HG03175 (cell line): ENCODE data around the gene TMEM203.
A peak's percentile ranks its signal among the peaks of the same experiment; 100 is the strongest.

ENCODE experiments used
- ATAC-seq: cut with Tn5 transposase; IDR thresholded peaks from one replicate; pipeline ENCODE4 v1.9.1; 2021; ENCODE audit warnings: mild to moderate bottlenecking, moderate library complexity; ENCODE audit not compliant: unreplicated experiment

The TMEM203 gene

DNA sequence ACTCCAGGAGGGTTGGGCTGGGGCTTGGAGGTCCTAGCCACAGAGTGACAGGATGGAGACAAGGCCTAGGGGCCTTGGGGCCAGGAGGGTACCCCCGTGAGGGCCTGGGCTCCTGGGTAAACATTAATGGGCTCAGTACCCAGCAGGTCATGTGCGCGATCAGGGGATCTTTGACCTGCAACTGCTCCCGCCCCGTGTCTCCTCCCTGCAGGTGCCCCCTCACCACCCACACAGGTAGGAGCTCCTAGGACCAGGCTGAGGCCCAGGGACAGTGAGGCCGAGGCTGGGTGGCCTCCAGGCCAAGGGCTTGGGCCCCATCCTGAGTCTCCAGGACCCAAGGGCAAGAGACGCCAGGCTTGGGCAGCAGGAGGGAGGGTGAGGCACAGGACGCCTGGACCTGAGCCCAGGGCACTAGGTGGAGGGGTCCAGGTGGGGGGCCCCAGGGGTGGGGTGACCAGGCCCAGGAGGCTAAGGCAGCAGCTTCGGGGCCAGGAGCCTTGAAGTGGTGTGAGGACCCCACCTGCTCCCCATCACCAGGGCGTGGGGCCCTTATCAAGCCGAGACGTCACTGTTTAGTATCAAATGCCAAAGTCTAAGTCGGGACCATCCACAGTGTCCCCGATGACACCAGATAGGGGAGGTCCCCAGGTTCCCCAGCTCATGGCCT, 25.4 kb upstream of the TMEM203 start, which contains the start of gene SLC34A3:
Gene SLC34A3 (plus strand): TSS at position 197 of the 667 bp plus-strand sequence. CDS start 802 bp downstream, outside the sequence.
- ATAC-seq = no peak

DNA sequence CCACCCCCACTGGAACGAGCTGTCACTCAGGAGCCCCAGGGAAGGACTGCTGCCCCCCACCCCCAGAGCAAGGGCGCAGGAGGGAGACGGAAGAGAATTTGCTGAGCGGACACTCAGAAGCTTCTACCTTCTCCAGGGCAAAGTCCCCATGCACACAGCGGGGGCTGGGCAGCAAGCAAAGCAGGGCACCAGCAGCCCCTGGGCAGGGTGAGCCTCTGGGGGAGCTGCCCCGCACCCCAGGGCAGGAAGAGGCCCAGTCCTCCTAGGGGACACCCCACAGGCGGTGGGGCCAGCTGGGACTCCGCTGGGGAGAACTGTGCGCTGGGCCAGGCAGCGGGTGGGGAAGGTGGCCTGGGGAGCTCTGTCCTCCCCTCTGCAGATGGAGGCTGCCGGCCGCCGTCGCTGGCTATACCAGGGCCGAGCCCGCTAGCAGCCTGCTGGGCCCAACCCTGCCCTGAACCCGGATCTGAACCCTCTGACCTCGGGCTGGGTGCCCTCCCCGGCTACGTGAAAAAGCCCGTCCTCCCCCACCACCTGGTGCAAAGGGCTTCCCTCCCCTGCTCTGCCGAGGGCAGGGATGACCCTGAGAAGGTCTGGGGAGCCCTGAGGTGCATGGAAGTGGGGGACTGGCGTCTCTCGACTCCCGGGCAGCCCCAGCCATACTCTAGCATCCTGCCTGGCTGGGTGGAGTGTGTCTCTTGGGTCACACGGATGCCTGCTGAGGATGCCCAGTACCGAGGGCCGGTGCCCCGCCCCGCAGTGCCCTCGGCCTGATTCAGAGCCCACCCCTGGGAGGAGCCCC, 24.7 kb upstream of the TMEM203 start:
- ATAC-seq = no peak

DNA sequence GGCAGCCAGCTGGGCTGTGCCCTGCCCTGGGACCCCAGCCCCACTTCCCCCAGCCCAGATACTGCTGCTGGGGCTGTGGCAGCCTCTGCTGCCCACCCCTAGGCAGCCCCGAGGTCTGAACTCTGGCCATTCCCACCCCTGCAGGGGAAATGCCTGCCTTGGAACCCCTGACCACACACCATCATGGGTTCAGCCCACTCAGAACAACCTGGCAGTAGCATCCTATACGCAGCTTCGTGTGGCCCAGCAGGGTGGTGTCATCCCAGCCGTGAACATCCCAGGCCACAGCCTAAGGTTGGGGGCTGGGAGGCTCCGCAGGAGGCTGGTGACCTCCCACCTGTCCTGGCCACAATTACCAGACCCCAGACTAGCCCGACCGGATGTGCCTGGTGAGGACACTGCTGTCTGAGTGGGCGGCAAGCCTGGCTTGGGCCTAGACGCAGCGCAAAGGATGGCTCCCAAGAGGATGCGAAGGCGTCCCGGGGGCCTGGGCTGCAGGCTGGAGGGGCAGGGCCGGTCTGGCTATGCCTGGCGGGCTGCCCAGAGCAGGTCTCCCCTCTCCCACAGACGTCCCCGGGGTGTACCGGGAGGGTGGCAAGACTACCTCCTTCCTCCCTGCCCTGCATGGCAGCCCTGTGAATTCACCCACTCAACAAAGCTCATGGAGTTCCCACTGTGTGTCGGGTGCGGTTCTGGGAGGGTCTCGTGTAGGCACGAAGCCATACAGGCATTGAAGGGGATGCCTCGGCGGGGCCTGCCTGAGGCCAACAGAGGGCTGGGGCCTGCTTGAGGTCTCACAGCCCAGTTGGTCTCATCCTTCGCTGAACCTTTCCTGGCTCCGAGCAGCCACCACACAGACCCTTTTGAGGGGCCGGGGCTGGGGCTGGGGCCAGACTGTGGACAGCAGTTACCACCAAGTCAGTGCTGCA, 23.8 kb upstream of the TMEM203 start:
- no peak for ATAC-seq

DNA sequence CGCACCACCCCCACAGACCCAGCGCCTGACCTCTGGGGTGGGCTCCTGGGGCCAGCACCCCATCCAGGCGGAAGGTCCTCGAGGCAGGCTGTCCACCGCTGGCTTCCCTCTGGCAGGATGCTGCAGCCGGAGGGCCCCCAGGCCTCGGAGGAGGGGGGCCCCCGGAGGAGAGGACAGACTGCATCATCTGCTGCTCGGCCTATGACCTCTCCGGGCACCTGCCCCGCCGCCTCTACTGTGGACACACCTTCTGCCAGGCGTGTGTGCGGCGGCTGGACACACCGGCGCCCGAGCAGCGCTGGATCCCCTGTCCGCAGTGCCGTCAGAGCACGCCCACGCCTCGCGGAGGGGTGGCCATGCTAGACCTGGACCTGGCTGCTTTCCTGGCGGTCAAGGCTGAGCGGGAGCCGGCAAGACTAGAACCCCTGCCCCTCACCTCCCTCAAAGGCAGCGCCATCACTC, 23.1 kb upstream of the TMEM203 start:
- ATAC-seq = no peak

DNA sequence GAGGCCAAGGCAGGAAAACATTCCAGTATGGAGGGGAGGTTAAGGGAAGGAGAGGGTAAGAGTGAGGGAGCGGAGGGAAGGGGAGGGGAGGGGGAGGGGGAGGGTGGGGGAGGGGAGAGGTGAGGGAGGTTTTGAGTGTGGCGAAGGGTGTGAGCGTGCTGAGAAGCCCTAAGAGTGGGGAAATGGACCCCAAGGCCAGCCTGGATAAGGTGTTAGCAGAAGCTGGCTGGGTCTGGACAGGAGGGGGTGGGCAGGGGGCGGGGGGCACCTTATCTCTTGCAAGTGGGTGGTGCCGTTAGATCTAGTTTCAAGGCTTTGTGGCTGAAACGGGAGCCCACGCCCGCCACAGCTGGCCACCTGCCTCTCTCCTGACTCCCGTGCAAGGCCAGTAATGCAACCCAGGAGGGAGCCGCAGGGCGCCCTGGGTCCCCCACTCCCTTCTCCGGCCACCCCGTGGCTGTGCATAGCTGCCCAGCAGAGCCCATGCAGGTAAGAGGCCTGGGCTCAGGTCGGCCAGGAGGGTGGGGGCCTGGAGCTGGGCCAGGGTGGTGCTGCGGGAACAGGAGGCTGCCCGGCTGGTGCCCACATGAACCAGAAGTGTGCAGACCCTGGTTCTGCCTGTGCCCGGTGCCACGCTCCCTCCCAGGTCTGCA, 22.5 kb upstream of the TMEM203 start:
- ATAC-seq = no peak

DNA sequence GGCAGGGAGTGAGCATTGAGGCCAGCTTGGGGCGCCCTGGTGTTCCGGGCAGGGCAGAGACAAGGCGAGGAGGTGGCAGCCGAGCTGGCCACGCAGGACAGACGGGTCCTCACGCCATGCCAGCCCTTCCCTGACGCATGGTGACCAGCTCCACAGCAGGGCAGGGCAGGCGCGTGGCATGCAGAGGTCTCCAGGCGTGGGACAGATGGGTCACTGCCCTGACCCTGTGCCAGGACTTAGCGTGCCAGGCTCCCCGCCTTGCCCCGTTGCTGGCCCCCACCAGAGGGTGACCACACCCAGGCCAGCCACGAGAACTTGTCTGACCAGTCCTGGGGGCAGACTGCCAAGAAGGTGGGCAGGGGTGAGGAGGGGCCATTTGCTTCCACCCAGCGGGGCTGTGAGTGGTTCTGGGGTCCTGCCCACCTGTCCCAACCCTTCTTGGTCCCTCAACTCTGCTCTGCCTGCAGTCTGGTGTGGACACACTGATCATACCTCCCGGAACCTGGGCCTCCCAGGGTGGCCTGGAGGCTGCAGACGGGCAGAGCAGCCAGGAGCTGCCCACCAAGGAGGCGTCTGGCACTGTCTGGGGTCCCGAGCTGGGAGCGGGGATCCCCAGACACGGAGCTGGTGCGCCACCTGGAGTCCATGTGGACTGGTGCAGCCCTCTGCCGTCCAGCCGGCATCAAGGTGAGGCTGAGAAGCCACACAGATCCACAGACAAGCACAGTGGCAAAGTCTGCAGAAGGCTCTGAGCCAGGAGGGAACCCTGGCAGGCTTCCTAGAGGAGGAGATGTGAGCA, 21.8 kb upstream of the TMEM203 start, which contains the start of gene RNF224:
Gene RNF224 (plus strand): TSS at position 449 of the 799 bp plus-strand sequence. CDS start 834 bp downstream, outside the sequence.
- ATAC-seq = no peak

DNA sequence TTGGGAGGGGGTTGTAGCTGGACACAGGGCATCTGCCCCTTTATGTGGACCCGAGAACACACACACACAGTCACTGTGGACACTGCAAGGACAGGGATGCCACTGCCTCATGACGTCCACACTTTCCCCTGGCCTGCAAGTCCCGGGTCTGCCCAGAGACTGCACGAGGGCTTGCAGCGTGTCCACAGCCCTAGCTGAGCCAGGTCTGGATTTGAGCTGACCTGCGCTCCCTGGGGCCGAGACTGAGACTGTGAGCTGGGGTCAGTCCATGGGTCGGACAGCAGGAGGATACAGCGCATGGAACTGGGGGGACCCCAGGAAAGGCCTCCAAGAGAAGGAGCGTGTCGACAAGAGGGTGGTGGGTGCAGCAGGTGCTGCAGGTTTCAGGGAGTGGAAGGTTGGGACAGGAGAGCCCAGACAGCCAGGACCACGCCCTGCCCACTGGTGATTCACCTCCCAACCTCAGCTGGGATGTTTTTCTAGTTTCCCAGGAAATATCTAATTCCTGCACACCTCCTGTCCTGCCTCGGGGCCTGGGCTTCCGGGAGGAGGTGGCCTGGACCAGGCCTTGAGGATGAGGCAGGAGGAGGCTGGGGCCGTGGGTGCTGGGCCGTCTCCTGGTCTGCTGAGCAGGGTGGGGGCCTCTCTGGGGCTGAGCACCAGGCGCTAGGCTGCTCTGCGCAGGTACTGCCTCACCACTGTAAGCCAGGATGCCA, 21.0 kb upstream of the TMEM203 start:
- no peak for ATAC-seq

DNA sequence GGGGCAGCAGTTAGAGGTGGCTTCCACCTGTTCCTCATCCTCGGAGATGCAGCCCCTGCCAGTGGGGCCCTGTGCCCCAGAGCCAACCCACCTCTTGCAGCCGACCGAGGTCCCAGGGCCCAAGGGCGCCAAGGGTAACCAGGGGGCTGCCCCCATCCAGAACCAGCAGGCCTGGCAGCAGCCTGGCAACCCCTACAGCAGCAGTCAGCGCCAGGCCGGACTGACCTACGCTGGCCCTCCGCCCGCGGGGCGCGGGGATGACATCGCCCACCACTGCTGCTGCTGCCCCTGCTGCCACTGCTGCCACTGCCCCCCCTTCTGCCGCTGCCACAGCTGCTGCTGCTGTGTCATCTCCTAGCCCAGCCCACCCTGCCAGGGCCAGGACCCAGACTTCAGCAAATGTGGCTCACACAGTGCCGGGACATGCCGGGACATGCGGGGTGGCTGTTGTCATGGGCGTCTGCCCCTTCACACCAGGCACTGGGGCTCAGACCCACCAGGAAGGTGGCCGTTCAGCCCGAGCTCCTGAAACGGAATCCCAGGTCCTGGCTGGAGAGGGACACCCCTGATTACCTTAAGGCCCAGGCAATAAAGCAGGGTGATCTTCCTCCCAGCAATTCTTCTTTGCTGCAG, 20.4 kb upstream of the TMEM203 start:
- no peak for ATAC-seq

DNA sequence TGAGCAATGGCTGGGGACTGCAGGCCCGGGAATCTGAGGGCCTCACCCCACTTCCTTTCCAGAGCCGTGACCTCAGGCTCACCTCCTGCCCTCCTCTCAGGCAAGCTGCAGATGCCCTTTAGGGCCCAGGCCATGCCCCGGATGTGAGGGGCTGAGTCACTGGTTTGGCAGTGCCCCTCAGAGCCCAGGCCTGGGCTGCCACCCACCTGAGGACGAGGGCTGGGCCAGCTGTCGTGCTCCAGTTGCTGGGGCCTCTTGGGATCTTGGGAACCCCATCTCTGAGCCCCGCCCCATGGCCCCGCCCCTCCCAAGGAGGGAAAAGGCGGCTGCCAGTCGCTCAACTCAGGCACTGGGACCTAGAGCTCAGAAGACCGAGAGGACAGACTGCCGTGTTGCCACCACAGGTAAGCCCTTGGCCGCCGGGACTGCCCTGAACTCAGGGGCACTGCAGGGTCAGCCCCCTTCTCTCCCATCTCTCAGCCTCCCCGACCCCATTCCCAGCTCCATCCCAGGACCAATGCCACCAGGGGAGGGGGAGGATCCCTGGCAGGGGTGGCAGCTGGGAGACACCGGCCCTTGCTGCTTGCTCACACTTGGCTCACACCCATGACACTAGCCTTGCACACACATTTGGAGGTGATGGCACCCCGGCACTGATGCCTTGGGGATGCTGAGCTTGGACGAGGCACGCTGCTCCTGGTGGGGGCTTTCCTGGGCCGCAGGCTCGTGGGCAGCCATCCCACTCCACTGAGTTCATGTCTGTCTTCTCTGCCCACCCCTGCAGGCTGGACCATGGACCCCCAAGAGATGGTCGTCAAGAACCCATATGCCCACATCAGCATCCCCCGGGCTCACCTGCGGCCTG, 19.6 kb upstream of the TMEM203 start, which contains the start of gene CYSRT1:
Gene CYSRT1 (plus strand): TSS at position 345 of the 865 bp plus-strand sequence. CDS start 448 bp downstream, at position 793.
- no peak for ATAC-seq

DNA sequence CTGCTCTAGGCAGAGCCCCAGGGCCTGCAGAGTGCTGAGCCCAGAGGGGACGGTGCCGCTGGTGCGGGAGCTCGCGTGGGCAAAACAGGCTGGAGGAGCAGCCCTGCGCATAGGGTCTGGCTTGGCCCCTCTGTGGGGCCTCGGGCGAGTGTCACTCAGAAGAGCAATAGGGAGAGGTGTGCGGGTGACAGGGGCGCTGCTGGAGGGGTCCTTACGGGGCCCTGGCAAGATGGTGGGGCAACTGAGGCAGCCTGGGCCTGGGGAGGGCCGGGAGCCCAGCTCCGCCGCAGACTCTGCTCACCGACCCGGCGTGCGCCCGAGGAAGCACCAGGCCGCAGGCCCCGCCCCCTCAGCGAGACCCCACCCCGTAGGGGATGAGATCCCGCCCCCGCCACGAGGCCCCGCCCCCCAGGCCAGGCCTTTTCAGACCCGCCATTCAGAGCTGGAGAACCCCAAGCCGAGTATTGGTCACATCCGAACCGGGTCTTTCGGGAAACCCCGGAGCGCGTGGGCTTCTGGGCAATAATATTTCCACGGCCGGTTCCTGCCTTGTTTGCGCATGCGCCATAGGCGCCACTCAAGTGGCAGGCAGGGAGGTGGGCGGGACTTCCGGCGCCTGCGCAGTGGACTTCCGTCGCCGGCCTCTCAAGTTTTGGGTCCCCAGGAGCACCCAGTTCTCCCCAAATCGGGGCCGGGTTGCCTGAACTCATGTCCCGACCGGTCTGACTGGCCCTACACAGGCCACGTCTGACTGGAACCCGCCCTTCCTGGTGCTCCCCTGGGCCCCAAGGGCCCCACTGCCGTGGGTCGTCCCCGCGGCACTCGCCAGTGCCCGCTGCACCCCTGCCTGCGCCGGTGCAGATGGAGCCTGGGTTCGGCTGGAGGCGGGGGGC, 17.9 kb upstream of the TMEM203 start:
- peak; percentile 74 for ATAC-seq

DNA sequence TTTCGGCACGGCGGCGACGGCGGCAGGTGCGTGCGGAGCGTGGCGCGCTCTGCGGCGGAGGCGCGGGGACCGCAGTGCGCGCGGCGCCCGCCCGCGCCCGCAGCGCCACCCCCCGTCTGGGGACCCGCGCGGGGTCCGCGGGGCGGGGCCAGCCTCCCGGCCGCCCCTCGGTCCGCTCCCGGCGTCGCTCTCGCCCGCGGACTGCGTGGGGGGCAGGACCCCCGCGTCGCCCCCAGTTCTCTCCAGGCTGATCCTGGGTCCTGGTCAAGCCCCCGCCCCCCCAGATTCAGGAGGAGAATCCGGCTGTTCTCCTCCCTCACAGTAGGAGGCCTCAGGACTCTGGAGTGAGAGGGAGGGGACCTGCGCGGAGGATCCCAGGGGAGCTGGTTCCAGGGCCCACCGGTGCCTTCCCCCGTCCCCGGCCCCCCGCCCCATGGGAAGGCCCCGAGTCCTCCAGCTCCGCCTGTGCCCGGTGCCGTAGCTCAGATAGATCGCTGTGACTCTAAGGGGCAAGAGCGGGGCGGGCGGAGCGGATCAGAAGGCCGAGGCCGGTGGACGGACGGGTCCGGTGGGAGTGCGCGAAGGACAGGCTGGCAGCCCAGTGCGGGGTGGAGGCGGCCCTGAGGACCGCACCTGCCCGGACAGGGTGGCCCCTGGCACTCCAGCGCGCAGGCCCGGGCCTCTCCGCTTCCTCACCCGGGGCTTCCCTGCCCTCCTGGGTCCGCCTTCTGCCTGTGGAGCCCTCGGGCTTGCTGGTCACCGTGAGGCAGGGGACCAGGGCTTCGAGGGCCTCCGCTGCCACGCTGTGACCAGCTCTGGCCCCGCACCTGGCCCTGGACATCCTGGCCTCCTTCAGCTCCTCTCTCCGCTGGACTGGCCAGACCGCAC, 17.0 kb upstream of the TMEM203 start, which contains the start of gene RNF208:
Gene RNF208 (minus strand): TSS at position 51 of the 888 bp plus-strand sequence. CDS start 1,028 bp downstream, outside the sequence.
- ATAC-seq = peak; percentile 0

DNA sequence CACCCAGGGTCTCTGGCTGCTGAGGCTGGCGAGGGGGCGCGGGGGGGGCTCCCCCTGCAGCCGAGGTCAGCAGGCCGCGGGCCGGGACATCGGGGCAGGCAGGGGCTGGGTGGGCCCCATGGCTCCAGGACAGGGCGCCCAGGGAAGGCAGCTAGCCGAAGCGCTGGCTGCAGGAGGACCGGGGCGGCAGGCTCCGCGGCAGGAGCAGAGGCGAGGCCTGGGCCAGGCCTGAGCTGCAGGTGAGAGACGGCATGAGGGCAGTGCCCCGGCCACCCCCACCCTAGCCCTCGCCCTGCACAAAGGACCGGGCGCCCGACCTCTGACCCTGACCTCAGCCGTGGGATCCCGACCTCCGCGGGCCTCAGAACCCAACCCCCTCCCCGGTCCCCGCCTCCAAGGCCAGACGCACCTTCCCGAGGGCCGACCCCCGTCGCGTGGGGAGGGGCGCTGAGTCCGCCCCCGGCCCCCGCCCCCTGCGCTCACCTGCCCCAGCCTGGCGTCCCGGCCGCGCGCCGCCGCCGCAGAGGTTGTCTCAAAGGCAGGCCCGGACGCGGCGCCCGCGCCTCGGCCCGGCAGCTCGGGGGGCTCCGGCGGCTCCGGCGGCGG, 16.2 kb upstream of the TMEM203 start:
- no peak for ATAC-seq

DNA sequence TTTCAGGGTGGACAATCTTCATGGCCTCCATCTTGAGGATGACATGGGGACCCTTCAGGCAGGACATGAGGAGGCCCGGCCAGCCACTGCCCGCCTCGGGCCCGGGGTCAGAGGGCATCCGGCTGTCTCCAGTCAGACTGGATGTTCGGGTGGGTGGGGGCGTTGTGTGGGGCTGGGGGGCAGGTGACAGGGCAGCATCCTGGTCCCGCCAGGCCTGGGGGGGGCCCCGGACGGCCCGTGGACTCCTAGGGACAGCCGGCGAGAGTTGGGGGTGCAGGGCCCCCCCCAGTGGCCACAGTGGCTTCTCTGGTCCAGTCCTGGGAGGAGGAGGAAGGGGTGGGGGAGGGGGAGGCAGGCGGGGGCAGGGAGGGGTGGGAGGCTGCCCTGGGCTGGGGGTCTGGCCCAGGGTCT, 15.7 kb upstream of the TMEM203 start:
- ATAC-seq = no peak

DNA sequence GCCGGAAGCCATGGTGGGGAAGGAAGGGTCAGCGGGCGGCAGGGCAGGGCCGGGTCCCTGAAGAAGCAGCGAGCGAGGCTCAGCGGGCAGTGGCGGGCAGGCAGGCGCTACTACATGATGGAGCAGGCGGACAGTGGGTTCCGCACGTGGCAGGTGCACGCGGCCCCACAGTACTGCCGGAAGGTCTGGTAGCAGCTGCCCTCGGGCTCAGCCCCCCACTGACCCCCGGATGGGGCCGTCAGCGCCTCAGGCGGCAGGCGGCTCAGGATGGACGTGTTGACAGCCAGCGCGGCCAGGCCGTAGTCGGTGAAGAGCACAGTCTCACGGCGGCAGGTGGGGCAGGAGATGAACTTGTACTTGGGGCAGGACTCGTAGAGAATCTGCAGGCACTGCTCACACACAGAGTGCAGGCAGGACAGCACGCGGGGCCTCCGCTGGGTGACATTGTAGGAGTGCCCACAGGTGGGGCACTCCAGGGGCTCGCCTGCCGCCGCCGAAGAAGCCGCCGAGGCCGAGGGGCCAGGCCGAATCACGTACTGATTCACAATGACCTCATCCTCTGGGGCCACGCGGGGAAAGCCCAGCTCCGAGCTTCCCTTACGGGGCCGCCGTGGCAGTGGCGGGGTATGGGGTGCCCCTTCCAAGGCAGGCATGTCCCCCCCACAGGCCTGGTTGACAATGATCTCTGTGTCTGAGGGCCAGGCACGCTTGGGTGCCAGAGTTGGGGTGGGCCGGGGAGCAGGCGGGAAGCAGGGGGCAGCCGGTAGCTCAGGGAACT, 15.1 kb upstream of the TMEM203 start:
- ATAC-seq = no peak
